HUES64 (cell line): ENCODE data around the gene CRACR2B.

Experiments
- H3K27ac ChIP-seq: 2 replicates; pipeline ENCODE4 v1.7.0; 2013; ENCODE audit warnings: low read depth, low read length, inconsistent platforms
- H3K27me3 ChIP-seq: 2 replicates; pipeline ENCODE4 v1.6.1; 2013; ENCODE audit warnings: mild to moderate bottlenecking, low read length; ENCODE audit not compliant: insufficient read depth
- H3K36me3 ChIP-seq: 2 replicates; pipeline ENCODE4 v1.6.1; 2013; ENCODE audit warnings: mild to moderate bottlenecking, low read length; ENCODE audit not compliant: insufficient read depth
- H3K4me1 ChIP-seq: 2 replicates; pipeline ENCODE4 v1.6.1; 2013; ENCODE audit warnings: mild to moderate bottlenecking, low read length, moderate library complexity; ENCODE audit not compliant: insufficient read depth
- H3K4me3 ChIP-seq: 2 replicates; pipeline ENCODE4 v1.5.1; 2013; ENCODE audit warnings: mild to moderate bottlenecking, low read length, moderate library complexity
- H3K9ac ChIP-seq: 2 replicates; pipeline ENCODE4 v1.6.1; 2013; ENCODE audit warnings: mild to moderate bottlenecking, low read depth, low read length
- H3K9me3 ChIP-seq: 2 replicates; pipeline ENCODE4 v1.6.1; 2013; ENCODE audit warnings: low read depth, low read length; ENCODE audit not compliant: insufficient read depth
- WGBS: fragments of 150-250, 120-280 bp; methylation state at CpG from one replicate; pipeline ENCODE4 v1.1.7; 2013; ENCODE audit warnings: missing lambda C conversion rate; 5-methylcytosine and 5-hydroxymethylcytosine counted together

Gene CRACR2B

GRCh38 chr11:850775-851763, 23.4 kb downstream of the CRACR2B start:
- 17% methylated on average over 27 of the region's 28 CpGs for WGBS
- no peaks in the 10 kb centered on the region for H3K36me3 ChIP-seq
- 0 out of 2 replicates have a peak overlapping the region, but pooled peaks have one; percentile 24 for H3K9ac ChIP-seq
- H3K4me3 ChIP-seq: peak overlapping the region; percentile 67
- H3K27ac ChIP-seq: no peak overlapping the region
- H3K27me3 ChIP-seq: peaks cover 20% of the 10 kb centered on the region
- peaks cover 14% of the 10 kb centered on the region; the same call in 1 of the 2 replicates for H3K4me1 ChIP-seq
- H3K9me3 ChIP-seq: no peaks in the 10 kb centered on the region

- Histone ChIP-seq H3K9me3 (no peaks in the 10 kb centered on the region), H3K4me1 (peaks cover 17% of the 10 kb centered on the region; the same call in 1 of the 2 replicates), H3K9ac (no peak overlapping the region), H3K36me3 (no peaks in the 10 kb centered on the region), H3K4me3 (no peak overlapping the region), H3K27ac (no peak overlapping the region), H3K27me3 (peaks cover 20% of the 10 kb centered on the region)
- WGBS: 89% methylated on average over 14 of the region's 15 CpGs
Measured at GRCh38 chr11:852762-853161, 25.0 kb downstream of the CRACR2B start.

DNA sequence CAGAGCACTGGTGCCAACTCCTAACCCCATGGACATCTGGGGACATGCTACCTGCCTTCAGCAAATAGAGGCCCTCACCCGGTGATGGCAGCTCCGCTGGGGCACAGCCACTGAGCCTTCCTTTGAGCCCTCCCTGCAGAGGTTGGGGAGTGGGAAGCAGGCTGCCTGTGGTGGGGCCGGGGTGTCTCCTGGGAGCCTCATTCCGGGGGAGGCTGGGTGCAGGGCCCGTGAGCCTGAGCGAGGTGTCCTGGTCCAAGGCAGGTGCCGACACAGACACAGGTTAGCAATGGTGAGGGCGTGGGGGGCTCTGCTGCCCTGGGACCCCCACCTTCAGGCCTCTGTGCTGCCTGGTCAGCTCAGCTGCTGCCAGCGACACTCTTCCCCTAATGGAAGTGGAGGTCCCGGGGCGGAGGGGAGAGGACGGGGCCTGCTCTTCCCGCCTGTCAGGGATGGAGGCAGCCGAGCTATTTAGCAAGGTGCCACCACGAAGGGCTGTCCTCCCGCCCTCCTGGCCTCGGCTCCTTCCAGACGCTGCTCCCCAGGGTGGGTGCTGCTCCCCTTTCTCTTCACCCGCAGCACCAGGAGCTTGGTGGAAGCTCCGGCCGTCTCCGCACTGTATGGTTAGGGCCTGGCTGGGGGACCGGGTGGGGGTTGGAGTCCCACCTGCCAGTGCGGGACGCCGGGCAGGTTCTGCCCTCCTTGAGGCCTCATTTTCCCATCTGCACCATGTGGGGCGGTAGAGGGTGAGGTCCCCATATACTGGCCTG, 26.1 kb downstream of the CRACR2B start:
- no peaks in the 10 kb centered on the region for H3K9me3 ChIP-seq
- H3K4me1 ChIP-seq: peaks cover 14% of the 10 kb centered on the region; the same call in 1 of the 2 replicates
- no peaks in the 10 kb centered on the region for H3K36me3 ChIP-seq
- peaks cover 15% of the 10 kb centered on the region for H3K27me3 ChIP-seq
- no peak overlapping the region for H3K27ac ChIP-seq
- 87% methylated on average over 27 of the region's 27 CpGs for WGBS
- no peak overlapping the region for H3K9ac ChIP-seq
- no peak overlapping the region for H3K4me3 ChIP-seq

DNA sequence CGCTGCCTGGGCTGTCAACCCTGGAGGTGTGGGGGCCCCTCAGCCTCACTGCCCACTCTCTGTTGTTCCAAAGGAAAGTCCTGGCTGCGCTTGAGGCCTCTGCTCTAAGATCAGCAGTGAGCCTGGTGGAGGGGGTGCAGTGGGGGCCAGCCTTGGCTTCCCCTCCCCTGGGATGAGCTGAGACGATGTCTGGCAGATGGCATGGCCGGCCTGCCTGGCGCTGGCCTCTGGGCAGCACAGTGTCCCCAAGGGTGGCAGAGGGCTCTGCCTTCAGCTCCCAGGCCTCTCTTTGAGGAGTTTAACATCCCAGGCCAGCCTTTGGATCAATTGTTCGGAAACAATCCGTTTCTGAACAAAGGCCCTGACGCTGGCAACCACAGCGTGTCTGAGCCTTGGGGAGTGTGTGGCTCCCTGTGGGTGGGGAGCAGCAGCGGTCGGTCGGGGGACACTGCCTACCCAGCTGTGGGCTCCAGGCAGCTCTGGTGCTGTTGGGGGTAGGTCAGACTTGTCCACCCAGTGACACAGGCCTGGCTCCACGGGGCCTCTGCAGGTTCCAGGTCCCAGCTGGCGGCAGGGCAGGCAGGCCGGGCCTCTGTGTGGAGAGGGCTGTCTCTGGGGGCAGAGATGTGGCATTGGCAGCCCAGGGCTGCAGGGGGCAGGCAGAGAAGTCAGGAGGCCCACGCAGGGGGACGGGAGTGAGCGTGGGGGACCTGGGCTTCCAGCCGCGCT, 27.0 kb downstream of the CRACR2B start:
- H3K9ac ChIP-seq: no peak overlapping the region; the same call in 1 of the 2 replicates
- 89% methylated on average over 20 of the region's 20 CpGs for WGBS
- no peaks in the 10 kb centered on the region for H3K36me3 ChIP-seq
- no peaks in the 10 kb centered on the region for H3K9me3 ChIP-seq
- peaks cover 10% of the 10 kb centered on the region for H3K27me3 ChIP-seq
- no peak overlapping the region for H3K4me3 ChIP-seq
- H3K4me1 ChIP-seq: peaks cover 10% of the 10 kb centered on the region; the same call in 1 of the 2 replicates
- H3K27ac ChIP-seq: no peak overlapping the region

- H3K4me3 ChIP-seq: no peak overlapping the region
- H3K4me1 ChIP-seq: peaks cover 10% of the 10 kb centered on the region; the same call in 1 of the 2 replicates
- H3K27me3 ChIP-seq: peaks cover 8% of the 10 kb centered on the region
- H3K36me3 ChIP-seq: no peaks in the 10 kb centered on the region
- WGBS: 91% methylated on average over 7 of the region's 7 CpGs
- no peak overlapping the region for H3K9ac ChIP-seq
- no peak overlapping the region for H3K27ac ChIP-seq
- H3K9me3 ChIP-seq: no peaks in the 10 kb centered on the region
Measured at GRCh38 chr11:855330-855674, 27.6 kb downstream of the CRACR2B start.

- no peak overlapping the region for H3K27ac ChIP-seq
- H3K4me3 ChIP-seq: no peak overlapping the region
- H3K4me1 ChIP-seq: peaks cover 9% of the 10 kb centered on the region; the same call in 1 of the 2 replicates
- H3K27me3 ChIP-seq: peaks cover 3% of the 10 kb centered on the region
- no peaks in the 10 kb centered on the region for H3K9me3 ChIP-seq
- 92% methylated on average over 12 of the region's 12 CpGs for WGBS
- H3K9ac ChIP-seq: no peak overlapping the region
- no peaks in the 10 kb centered on the region for H3K36me3 ChIP-seq
Measured at GRCh38 chr11:855796-856195, 28.1 kb downstream of the CRACR2B start.

DNA sequence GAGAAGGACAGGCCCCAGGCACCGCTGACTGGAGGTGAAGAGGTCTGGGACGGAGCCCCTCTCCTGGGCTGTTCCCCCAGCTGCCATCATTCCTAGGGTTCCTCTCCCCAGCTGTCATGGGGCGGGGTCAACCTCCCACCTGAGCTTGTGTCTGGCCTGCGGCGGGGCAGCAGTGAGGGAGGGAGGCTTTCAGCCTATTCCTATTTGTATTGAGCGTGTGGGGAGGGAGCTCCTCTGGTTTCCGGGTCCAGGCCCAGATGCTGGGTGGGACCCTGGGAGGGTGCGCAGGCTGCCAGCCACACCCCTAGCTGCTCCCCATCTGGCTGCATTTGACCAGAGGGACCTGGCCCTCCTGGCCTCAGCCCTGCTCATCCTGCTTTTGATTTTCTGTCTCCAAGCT, 28.7 kb downstream of the CRACR2B start:
- no peak overlapping the region for H3K9ac ChIP-seq
- no peaks in the 10 kb centered on the region for H3K27me3 ChIP-seq
- no peaks in the 10 kb centered on the region for H3K9me3 ChIP-seq
- peaks cover 3% of the 10 kb centered on the region; the same call in 1 of the 2 replicates for H3K4me1 ChIP-seq
- no peak overlapping the region for H3K4me3 ChIP-seq
- no peak overlapping the region for H3K27ac ChIP-seq
- H3K36me3 ChIP-seq: no peaks in the 10 kb centered on the region
- 87% methylated on average over 7 of the region's 8 CpGs for WGBS

GRCh38 chr11:858053-858761, 30.5 kb downstream of the CRACR2B start:
- Histone ChIP-seq H3K4me1 (peaks cover 14% of the 10 kb centered on the region), H3K4me3 (no peak overlapping the region), H3K36me3 (no peaks in the 10 kb centered on the region), H3K9ac (no peak overlapping the region), H3K9me3 (no peaks in the 10 kb centered on the region), H3K27ac (no peak overlapping the region), H3K27me3 (no peaks in the 10 kb centered on the region)
- WGBS: 88% methylated on average over 27 of the region's 27 CpGs

DNA sequence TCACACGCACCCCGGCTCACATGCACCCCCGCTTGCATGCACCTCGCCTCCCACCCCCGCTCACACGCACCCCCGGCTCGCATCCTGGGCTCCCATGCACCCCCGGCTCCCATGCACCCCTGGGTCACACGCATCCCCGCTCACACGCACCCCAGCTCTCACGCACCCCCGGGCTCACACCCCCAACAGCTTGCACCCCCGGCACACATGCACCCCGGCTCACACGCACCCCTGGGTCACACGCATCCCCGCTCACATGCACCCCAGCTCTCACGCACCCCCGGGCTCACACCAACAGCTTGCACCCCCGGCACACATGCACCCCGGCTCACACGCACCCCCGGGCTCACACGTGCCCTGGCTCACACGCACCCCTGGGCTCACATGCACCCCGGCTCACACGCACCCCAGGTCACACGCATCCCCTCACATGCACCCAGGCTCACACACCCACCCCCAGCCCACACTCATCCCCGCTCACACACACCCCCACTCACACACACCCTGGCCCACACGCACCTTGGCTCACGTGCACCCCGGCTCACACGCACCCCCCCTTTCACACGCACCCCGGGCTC, 31.1 kb downstream of the CRACR2B start:
- WGBS: 96% methylated on average over 36 of the region's 37 CpGs
- Histone ChIP-seq H3K27ac (no peak overlapping the region), H3K4me3 (no peak overlapping the region), H3K27me3 (no peaks in the 10 kb centered on the region), H3K9me3 (no peaks in the 10 kb centered on the region), H3K36me3 (no peaks in the 10 kb centered on the region), H3K4me1 (peaks cover 21% of the 10 kb centered on the region), H3K9ac (no peak overlapping the region)
